HG02852 (cell line): ENCODE measurements around the gene TNNI3K.

Experiments used
- ATAC-seq: cut with Tn5 transposase; IDR thresholded peaks from one replicate; pipeline ENCODE4 v1.9.1; 2021; ENCODE audit warnings: mild to moderate bottlenecking, moderate library complexity; ENCODE audit not compliant: unreplicated experiment

The TNNI3K gene

DNA sequence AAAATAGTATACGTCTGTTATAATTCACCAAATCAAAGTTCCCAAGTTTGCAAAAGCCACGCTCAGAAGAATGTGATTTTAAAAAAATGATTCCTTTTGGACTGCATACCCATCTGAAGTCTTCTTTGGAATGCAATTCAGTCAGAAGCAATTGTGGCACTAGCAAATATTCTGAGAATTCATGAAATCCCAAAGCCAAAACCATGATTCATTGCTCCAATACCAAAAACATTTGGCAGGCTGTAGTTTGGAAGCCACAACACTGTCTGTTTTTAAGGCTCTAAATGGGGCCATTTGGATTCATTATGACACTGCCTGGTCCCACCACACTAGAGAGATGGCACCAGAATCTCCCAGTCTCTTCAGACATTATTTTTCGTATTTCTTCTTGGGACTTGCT lies 299.1 kb downstream of the TNNI3K start:
- ATAC-seq: no peak

- ATAC-seq: no peak
Measured at GRCh38 chr1:74545821-74546220, 310.6 kb downstream of the TNNI3K start.

DNA sequence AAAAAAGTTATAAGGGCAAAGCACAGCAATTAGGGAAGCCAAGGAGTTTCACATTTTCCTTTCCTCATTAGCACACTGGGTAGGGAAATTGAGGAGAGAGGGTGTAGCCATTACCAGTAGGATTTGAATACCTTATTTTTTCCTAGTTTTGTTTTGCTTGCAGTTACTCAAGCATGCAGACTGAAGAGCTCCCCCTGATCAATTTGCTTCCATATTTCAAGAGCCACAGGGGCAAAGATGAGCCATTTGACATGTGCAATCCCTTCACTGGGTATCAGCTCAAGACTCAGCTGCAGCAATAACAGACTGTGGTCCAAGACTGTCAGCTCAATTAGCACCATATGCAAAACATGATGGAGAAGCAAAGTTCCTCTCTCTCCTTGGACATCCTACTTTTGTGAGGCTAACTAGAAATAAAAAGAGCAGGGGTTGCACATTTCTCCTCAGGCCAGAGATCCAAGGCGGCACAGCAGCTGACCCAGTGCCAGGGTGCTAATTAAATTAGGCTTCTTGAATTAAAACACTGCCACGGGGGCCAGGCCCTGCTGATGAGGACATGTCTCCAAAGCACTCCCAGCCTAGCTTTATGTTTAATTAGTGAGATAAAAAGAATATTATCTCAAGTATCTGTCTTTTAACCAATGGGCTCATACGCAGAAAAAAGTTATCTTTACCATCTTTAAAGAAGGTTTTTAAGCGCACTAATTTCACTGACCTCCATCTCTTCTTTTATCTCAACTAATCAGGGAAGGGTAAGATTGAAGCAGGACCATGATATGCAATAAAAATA lies 314.0 kb downstream of the TNNI3K start:
- ATAC-seq: no peak

DNA sequence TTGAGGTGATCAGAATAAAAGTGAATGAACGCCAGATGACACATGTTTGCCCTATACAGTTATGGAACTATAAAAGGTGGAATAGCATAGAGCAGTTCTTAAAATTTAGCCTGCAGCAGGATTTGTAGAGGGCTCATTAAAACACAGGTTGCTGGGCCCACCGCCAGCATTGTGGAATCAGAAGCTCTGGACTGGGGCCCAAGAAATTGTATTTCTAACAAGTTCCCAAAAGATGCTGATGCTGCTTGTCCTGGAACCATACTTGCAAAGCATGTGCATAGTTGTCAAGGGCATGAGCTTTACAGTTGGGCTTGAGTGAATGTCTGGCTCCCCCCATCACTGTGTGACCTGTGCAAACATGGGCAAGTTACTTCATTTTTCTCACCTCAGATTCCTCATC lies 314.7 kb downstream of the TNNI3K start:
- ATAC-seq: no peak

DNA sequence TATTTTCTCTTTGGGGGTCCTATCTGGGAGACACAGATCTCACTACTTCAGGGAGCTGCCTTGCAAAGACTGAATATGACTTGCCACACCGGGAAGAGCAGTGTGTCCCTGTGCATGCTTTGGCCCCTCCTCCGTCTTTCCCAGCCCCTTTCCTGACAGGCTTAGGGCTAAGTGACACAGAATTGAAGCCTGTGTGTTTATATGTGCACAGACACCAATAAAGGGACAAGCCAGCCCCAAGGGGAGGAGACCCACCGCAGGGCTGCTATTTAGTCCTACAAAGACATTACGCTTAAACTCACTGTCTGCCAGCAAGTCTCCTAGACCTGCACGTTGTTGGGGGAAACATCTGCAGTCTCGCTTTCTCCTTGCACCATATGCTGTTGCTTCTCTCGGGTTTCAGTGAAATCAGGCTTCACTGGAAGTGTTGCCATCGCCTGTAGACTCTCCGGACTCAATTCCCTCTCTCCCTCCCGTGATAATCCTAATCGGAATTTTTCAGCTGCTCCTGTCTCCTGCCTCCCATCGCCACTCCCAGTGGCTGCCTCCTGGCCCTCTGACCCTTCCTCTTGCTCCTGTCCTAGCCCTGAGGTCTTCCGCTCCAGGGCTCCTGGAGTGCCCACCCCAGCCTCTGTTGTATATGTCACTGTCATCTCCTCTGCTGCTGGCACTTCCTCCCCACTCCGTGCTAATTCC lies 335.8 kb downstream of the TNNI3K start:
- no peak for ATAC-seq

DNA sequence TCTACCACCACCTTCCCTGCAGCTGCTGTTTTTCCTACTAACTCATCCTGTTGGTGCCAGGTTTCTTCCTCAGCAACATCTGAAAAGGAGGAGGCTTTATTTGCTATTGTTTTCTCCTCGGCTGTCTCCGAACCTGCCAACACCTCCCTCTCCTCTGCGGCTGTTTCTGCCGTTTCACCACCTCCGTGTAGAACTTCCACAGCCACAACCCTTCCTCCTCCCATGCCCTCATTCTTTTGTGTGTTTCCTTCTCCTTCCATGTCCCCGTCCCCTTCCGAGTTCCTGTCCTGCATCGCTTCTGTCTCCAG lies 336.3 kb downstream of the TNNI3K start:
- ATAC-seq: no peak

DNA sequence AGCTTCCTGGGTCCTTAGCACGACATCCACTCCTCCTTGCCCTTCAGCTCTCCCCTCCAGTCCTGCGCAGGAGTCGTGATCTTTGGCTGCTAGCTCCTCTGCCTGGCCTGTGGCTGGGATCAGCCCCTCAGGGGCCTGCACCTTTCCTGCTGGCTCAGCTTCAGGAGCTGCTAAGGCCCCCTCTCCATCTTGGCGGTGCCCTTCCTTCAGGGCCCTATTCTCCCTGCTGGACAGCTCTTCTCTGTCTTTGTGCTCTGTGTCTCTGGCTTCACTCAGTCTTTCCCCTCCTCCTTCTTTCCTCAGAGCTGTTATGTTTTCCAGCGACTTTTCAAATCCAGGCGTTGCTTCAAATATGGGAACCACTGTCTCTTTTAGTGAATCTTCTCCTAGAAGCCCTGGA lies 336.7 kb downstream of the TNNI3K start:
- no peak for ATAC-seq

GRCh38 chr1:74578101-74578500 lies 342.9 kb downstream of the TNNI3K start:
- no peak for ATAC-seq

- ATAC-seq: peak; percentile 99
Measured at GRCh38 chr1:74579425-74579824, 344.2 kb downstream of the TNNI3K start.

DNA sequence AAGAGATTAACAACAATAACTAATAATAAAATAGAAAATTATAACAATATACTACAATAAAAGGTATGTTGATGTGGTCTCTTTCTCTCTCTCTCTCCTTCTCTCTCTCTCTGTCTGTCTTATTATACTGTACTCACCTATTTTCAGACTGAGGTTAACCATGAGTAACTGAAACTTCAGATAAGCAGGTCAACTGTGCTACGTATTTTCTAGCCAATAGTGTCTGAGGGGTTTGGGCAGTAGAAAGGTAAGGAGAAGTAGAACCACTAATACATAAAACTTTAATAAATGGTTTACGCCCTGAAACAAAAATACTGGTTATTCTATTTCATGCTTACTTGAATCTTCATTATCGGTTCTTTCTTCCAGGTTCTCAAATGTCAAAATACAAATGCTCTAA lies 348.2 kb downstream of the TNNI3K start:
- peak; percentile 46 for ATAC-seq

DNA sequence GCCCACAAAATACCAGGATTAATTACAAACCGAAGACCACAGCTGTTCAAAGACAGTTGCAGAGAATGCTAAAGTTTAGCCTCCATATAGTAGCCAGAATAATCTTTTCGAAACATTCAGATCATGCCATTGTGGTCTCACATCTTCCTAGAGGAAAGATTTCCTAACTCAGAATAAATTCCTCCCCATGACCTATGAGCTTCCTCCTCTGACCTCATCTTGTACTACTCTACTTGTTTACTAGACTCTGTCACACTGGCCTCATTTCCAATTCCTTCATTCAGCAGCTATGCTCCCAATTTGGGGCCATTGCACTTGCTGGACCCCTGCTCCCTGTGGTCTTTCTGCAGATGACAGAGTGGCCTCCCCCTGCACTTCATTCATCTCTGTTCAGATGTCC lies 349.0 kb downstream of the TNNI3K start:
- no peak for ATAC-seq

GRCh38 chr1:74586253-74586897 lies 351.2 kb downstream of the TNNI3K start:
- no peak for ATAC-seq

DNA sequence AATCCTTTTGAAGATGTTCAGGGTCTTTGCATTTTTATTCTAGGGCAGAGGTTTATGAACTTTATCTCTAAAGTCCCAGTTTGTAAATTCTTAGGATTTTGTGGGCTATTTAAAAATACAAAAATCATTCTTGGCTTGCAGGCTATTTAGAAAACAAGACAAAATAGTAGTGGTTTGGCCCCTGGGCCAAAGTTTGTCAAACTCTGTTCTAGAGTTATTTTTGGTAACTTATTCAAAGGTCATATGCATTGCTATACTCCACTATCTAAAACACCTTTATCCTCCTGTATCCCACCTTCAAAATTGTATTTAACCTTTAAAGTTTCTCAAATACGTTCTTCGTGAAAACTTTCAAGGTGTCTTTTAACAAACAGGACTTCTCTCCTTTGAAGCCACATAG lies 352.7 kb downstream of the TNNI3K start:
- ATAC-seq: no peak

DNA sequence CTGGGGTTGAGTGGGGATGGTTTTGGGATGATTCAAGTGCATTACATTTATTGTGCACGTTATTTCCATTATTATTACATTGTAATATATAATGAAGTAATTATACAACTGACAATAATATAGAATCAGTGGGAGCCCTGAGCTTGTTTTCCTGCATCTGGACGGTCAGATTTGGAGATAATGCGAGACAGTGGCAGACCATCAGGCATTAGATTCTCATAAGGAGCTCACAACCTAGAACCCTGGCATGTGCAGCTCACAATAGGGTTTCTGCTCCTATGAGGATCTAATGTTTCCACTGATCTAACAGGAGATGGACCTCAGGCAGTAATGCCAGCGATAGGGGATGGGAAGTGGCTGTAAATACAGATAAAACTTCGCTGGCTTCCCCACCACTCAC lies 355.1 kb downstream of the TNNI3K start:
- ATAC-seq: no peak

DNA sequence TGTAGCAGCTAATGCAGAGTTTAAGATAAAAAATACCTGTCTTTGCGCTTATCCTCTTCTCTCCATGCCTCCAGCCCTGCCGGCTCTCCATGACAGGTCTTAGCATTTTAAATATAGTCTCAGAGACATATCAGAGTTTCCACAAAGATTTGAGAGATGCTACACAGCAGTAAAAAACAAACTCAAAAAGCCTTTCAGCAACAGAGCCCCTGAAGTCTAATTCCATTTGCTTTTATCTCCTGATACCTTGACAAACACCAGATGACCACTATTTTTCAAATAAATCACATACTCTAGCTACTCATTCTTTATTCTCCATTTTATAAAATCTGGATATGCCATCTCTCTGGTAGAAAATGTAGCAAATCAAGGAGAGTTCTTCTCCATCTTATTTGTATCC lies 356.8 kb downstream of the TNNI3K start:
- ATAC-seq: no peak

DNA sequence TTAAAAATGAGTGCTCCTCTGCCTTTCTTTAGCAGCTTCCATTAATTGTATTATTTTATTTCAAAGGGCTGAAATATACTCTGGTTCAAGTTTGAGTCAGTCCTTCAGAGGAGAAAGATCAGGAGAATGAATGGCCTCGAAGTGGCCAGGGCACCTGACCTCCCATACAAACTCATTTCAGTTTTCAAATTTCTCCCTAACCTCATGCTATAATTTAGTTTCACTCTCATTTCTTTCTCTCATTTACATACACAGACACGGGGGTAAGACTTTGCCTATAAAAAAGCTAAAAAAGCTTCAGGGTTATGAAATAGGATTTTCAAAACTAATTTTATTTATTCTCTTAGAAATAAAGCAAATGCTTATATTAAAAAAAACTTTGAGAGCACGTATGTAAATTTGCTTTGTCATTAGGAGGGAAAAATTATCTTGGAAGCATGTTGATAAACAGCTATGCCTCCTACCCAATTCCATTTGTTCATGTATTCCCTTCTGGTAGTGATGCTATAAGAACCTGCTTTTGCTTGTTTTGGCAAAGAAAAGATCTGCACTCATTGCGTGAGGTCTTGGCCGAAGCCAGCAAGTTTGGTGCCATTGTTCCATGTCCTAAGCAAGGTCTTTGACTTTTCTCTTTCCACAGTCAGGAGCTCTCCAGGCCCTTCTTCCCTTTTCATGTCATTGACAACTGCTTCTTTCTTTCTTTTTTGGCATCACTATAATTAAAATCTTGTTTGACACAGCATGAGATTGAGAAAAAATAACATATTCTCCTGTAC lies 357.6 kb downstream of the TNNI3K start:
- no peak for ATAC-seq
